ENCODE measurements around the gene RFX2. TPM values are rescaled to one million over a fixed set of nuclear protein-coding genes. Genes with fewer than 3 reads are reported as not detected.
"Not testable (repeated sequence)": the region's sequence is repeated elsewhere in the genome, so short reads cannot be mapped to it uniquely, and the experiment has no call there.

Gene RFX2
- total RNA-seq, 2 experiments from 2014 or later: 4.7 to 6.0 TPM

GRCh38 chr19:6010107-6010506, 100.2 kb downstream of the RFX2 start:
- intact Hi-C loops (cut with micrococcal nuclease): no loop called here
- CTCF ChIA-PET: no interaction called here
- H3K4me1 Mint-ChIP-seq (ENCODE audit: low read depth): no peaks in the 10 kb centered on the region

GRCh38 chr19:6007866-6008265, 102.4 kb downstream of the RFX2 start:
- Mint-ChIP-seq H3K4me3 (no peak overlapping the region), H3K27me3 (ENCODE audit: low read depth) (no peaks in the 10 kb centered on the region), H3K36me3 (ENCODE audit: low read depth) (no peaks in the 10 kb centered on the region), H3K9me3 (no peaks in the 10 kb centered on the region), H3K4me1 (ENCODE audit: low read depth) (no peaks in the 10 kb centered on the region), H3K27ac (no peak overlapping the region)
- DNase-seq: no peak
- CTCF ChIA-PET: interaction anchor here (1.2 to 1.5 kb wide), 2 partner anchors 14 to 40 kb away, joined by 3 to 4 read pairs; no protein-coding TSS in a partner anchor
- intact Hi-C loops (cut with micrococcal nuclease): no loop called here

More at GRCh38 chr19:6010107-6010506, 100.2 kb downstream of the RFX2 start:
- Mint-ChIP-seq H3K36me3 (ENCODE audit: low read depth) (no peaks in the 10 kb centered on the region), H3K27ac (no peak overlapping the region), H3K4me3 (no peak overlapping the region), H3K9me3 (no peaks in the 10 kb centered on the region), H3K27me3 (ENCODE audit: low read depth) (no peaks in the 10 kb centered on the region)
- no peak for DNase-seq

- Mint-ChIP-seq H3K36me3 (ENCODE audit: low read depth) (no peaks in the 10 kb centered on the region), H3K4me3 (no peak overlapping the region), H3K4me1 (ENCODE audit: low read depth) (no peaks in the 10 kb centered on the region), H3K27ac (no peak overlapping the region), H3K9me3 (no peaks in the 10 kb centered on the region), H3K27me3 (ENCODE audit: low read depth) (no peaks in the 10 kb centered on the region)
- no peak for DNase-seq
- intact Hi-C loops (cut with micrococcal nuclease): no loop called here
- CTCF ChIA-PET: interaction anchor here (1.2 to 1.5 kb wide), 2 partner anchors 15 to 39 kb away, joined by 3 to 4 read pairs; no protein-coding TSS in a partner anchor
Measured at GRCh38 chr19:6006896-6007295, 103.4 kb downstream of the RFX2 start.

- CTCF ChIA-PET: interaction anchor here (0.6 to 1.6 kb wide), 2 partner anchors 17 to 84 kb away, joined by 4 read pairs; no protein-coding TSS in a partner anchor
- H3K4me1 Mint-ChIP-seq (ENCODE audit: low read depth); H3K4me3 Mint-ChIP-seq; H3K27me3 Mint-ChIP-seq (ENCODE audit: low read depth); H3K27ac Mint-ChIP-seq; DNase-seq; H3K36me3 Mint-ChIP-seq (ENCODE audit: low read depth); H3K9me3 Mint-ChIP-seq; intact Hi-C loops (cut with micrococcal nuclease): not testable (repeated sequence)
Measured at GRCh38 chr19:6006070-6006446, 104.2 kb downstream of the RFX2 start.

DNA sequence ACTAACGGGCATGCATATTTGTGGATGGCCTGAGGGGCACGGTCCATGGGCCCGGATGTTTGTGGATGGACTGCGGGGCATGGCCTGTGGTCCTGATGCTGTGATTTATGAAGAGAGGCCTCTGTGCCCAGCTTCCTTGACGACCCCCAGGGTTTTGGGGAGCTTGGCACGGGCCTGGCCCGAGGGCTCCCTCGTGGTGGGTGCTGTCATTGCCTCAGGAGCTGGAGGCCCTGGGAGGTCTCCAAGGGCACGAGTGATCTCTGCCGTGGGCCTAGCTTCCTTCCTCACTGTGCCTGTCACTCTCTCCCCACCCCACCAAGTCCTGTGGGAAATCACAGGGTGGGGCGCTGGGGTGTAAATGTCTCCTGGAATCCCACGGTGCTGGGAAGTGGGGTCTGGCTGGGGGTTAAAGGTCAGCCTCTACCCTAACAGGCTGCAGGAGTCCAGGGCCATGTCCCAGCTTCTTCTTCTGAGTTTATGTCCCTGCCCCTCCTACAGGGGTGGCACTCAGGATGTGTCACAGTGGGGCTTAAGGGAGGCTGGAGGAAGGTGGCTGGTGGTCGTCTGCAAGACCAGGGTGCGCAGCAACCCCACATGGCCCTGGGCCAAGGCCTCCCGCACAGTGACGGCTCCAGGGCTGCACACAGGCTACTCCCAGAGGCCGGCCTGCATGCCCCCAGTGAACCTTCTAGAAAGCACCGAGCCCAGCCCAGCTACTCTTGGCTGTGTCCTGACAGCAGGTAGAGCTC, 104.8 kb downstream of the RFX2 start:
- no peaks in the 10 kb centered on the region for H3K27me3 Mint-ChIP-seq (ENCODE audit: low read depth)
- H3K27ac Mint-ChIP-seq: no peak overlapping the region
- intact Hi-C loops (cut with micrococcal nuclease): no loop called here
- no peak for DNase-seq
- CTCF ChIA-PET: interaction anchor here (0.6 to 1.6 kb wide), 2 partner anchors 17 to 85 kb away, joined by 4 read pairs; no protein-coding TSS in a partner anchor
- H3K4me3 Mint-ChIP-seq: no peak overlapping the region
- peaks cover under 1% of the 10 kb centered on the region for H3K36me3 Mint-ChIP-seq (ENCODE audit: low read depth)
- H3K4me1 Mint-ChIP-seq (ENCODE audit: low read depth): no peaks in the 10 kb centered on the region
- peaks cover 1% of the 10 kb centered on the region for H3K9me3 Mint-ChIP-seq

DNA sequence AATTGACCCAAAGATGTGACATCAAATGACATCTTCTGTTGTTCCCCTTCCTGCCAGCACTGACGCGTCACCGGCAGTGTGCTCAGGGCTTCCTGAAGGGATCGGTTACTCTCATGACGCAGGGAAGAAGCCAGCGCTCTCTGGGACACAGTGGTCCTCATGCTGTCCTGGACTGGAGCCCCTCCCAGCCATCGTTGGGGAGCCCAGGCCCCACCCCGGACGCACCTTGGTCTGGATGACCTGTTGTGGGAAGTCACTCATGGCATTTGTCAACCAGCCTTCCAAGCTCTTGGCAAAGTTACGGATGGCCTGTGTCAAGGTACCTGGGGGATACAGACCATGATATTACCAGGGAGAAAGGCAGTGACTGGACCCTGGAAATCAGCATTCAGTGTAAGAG, 106.3 kb downstream of the RFX2 start:
- H3K27me3 Mint-ChIP-seq (ENCODE audit: low read depth): no peaks in the 10 kb centered on the region
- H3K36me3 Mint-ChIP-seq (ENCODE audit: low read depth): peaks cover 7% of the 10 kb centered on the region
- peaks cover 7% of the 10 kb centered on the region for H3K9me3 Mint-ChIP-seq
- H3K4me1 Mint-ChIP-seq (ENCODE audit: low read depth): no peaks in the 10 kb centered on the region
- CTCF ChIA-PET: no interaction called here
- intact Hi-C loops (cut with micrococcal nuclease): no loop called here
- no peak for DNase-seq
- H3K4me3 Mint-ChIP-seq: no peak overlapping the region
- H3K27ac Mint-ChIP-seq: no peak overlapping the region

DNA sequence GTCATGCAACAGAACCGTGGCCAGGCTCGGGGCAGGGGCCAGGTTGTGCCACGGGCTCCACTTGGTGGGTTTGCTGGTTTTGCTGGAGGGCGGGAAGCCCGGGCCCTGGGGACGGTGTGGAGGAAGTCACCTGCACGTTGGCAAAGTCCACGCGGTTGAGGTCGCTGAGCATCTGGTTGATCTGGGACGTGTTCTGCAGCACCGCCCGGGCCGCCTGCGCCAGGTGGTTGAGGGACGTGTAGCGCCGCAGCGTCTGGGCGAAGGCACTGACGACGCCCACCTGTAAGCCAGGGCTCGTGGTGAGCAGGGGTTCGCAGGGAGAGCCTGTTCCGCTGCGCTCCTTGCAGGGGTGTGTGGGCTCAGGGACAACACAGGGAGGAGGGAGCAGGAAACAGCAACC, 107.7 kb downstream of the RFX2 start:
- H3K36me3 Mint-ChIP-seq (ENCODE audit: low read depth): peaks cover 7% of the 10 kb centered on the region

GRCh38 chr19:6000228-6000847, 110.0 kb downstream of the RFX2 start:
- Mint-ChIP-seq H3K36me3 (ENCODE audit: low read depth) (peaks cover 7% of the 10 kb centered on the region), H3K4me1 (ENCODE audit: low read depth) (no peaks in the 10 kb centered on the region), H3K27me3 (ENCODE audit: low read depth) (no peaks in the 10 kb centered on the region), H3K27ac (no peak overlapping the region), H3K4me3 (no peak overlapping the region), H3K9me3 (peaks cover 7% of the 10 kb centered on the region)
- intact Hi-C loops (cut with micrococcal nuclease): no loop called here
- CTCF ChIA-PET: interaction anchor here (0.6 to 2.2 kb wide), 4 partner anchors 7 to 377 kb away, joined by 3 to 5 read pairs (median 4); no protein-coding TSS in a partner anchor
- DNase-seq: no peak

More for the DNA sequence above, 107.7 kb downstream of the RFX2 start:
- Mint-ChIP-seq H3K27me3 (ENCODE audit: low read depth) (no peaks in the 10 kb centered on the region), H3K4me1 (ENCODE audit: low read depth) (no peaks in the 10 kb centered on the region), H3K4me3 (no peak overlapping the region), H3K27ac (no peak overlapping the region), H3K9me3 (peaks cover 7% of the 10 kb centered on the region)
- CTCF ChIA-PET: interaction anchor here (0.7 kb wide), 1 partner anchor 123 kb away, joined by 4 read pairs; no protein-coding TSS in a partner anchor
- intact Hi-C loops (cut with micrococcal nuclease): no loop called here
- no peak for DNase-seq

- CTCF ChIA-PET: interaction anchor here (0.6 to 2.2 kb wide), 3 partner anchors 23 to 378 kb away, joined by 3 to 5 read pairs (median 4); no protein-coding TSS in a partner anchor
- H3K36me3 Mint-ChIP-seq (ENCODE audit: low read depth): peaks cover 7% of the 10 kb centered on the region
- H3K27ac Mint-ChIP-seq: no peak overlapping the region
- H3K4me1 Mint-ChIP-seq (ENCODE audit: low read depth): no peaks in the 10 kb centered on the region
- intact Hi-C loops (cut with micrococcal nuclease): no loop called here
- no peak for DNase-seq
- peaks cover 7% of the 10 kb centered on the region for H3K9me3 Mint-ChIP-seq
- no peaks in the 10 kb centered on the region for H3K27me3 Mint-ChIP-seq (ENCODE audit: low read depth)
- no peak overlapping the region for H3K4me3 Mint-ChIP-seq
Measured at GRCh38 chr19:5999693-6000092, 110.6 kb downstream of the RFX2 start.

- no peaks in the 10 kb centered on the region for H3K4me1 Mint-ChIP-seq (ENCODE audit: low read depth)
- peaks cover 9% of the 10 kb centered on the region for H3K36me3 Mint-ChIP-seq (ENCODE audit: low read depth)
- intact Hi-C loops (cut with micrococcal nuclease): no loop called here
- no peak overlapping the region for H3K27ac Mint-ChIP-seq
- no peaks in the 10 kb centered on the region for H3K27me3 Mint-ChIP-seq (ENCODE audit: low read depth)
- peaks cover 7% of the 10 kb centered on the region for H3K9me3 Mint-ChIP-seq
- CTCF ChIA-PET: interaction anchor here (0.7 to 1.7 kb wide), 2 partner anchors 25 to 177 kb away, joined by 3 to 4 read pairs; no protein-coding TSS in a partner anchor
- no peak for DNase-seq
- H3K4me3 Mint-ChIP-seq: no peak overlapping the region
Measured at GRCh38 chr19:5997371-5997770, 112.9 kb downstream of the RFX2 start.

DNA sequence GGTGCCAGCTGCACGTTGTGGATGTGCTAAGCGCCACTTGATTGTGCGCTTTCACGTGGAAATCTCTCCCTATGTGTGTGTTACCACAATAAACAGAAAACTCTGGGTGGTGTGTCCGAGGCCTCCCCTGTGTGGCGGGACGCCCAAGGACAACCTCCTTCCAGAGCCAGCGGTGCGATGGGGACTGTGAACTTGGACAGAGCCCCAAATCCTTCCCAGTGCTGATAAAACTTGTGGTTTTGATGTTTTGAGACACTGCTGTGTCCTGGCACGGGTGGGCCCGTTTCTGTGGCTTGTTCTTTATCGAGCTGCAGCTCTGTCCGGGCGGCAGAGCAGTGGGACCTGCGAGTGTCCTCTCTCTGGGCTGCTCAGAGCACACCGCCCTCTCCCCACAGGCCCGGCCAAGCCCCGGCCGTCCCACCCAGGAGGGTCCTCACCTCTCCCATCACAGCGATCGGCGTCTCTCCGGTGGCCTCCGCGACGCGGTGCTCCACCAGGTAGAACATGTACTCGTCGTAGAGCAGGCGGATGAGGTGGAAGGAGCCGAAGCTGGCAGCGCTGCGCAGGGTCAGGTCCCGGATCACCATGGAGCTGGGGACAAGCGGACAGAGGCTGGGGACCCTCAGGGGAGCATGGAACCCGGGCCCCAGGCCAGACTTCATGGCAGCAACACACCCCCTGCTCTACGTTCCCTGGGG, 113.5 kb downstream of the RFX2 start:
- H3K4me1 Mint-ChIP-seq (ENCODE audit: low read depth): no peaks in the 10 kb centered on the region
- DNase-seq: no peak
- peaks cover 9% of the 10 kb centered on the region for H3K36me3 Mint-ChIP-seq (ENCODE audit: low read depth)
- H3K9me3 Mint-ChIP-seq: peaks cover 7% of the 10 kb centered on the region
- no peak overlapping the region for H3K4me3 Mint-ChIP-seq
- H3K27me3 Mint-ChIP-seq (ENCODE audit: low read depth): no peaks in the 10 kb centered on the region
- CTCF ChIA-PET: interaction anchor here (0.7 to 1.7 kb wide), 2 partner anchors 26 to 177 kb away, joined by 3 to 4 read pairs; no protein-coding TSS in a partner anchor
- no peak overlapping the region for H3K27ac Mint-ChIP-seq
- intact Hi-C loops (cut with micrococcal nuclease): no loop called here

DNA sequence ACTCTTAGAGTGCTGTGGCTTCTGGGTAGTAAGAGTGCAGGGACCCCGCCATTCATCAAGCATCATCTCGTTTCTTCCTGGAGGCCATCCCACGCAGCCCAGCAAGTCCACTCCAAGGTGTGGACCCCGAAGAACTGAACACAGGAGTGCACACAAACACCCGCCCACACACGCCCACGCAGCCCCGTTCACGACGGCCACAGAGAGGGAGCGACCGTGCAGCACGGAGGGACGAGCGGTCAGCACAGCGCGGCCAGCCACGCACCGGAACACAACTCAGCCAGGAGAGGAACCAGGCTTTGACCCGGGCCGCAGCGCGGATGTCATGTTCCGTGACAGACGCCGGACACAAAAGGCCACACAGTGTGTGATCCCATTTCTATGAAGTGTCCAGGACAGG, 114.2 kb downstream of the RFX2 start:
- Mint-ChIP-seq H3K4me3 (no peak overlapping the region), H3K9me3 (peaks cover 7% of the 10 kb centered on the region), H3K36me3 (ENCODE audit: low read depth) (peaks cover 9% of the 10 kb centered on the region), H3K4me1 (ENCODE audit: low read depth) (no peaks in the 10 kb centered on the region), H3K27me3 (ENCODE audit: low read depth) (no peaks in the 10 kb centered on the region), H3K27ac (no peak overlapping the region)
- no peak for DNase-seq
- CTCF ChIA-PET: interaction anchor here (1.7 kb wide), 1 partner anchor 26 kb away, joined by 4 read pairs; no protein-coding TSS in a partner anchor
- intact Hi-C loops (cut with micrococcal nuclease): no loop called here
